ENCODE results near the gene NUDT5. TPM values are rescaled to one million over a fixed set of nuclear protein-coding genes. Genes with fewer than 3 reads are reported as not detected.
"Not testable (repeated sequence)": the region's sequence is repeated elsewhere in the genome, so short reads cannot be mapped to it uniquely, and the experiment has no call there.

Gene NUDT5
- total RNA-seq, 1 experiment from 2014 or later = 72.3 TPM

DNA sequence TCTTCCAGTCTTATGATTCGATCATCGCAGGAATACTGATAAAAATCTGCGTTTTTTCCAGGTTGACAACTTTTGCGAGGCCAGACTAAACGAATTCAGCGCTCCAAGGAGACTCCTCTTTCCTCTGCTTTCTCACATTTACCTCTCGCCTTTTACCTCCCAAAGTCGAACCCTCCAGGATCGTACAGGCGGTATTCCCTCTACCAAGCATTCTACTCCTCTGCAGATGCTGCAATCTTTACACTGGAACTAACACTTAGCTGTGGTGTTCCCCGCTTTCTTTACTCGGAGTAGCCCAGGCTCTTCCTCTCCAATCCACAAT is 449 bp downstream of the NUDT5 start:
- Histone ChIP-seq H3K4me1 (replicated peaks) (peaks cover 13% of the 10 kb centered on the region), H3K36me3 (peaks cover 39% of the 10 kb centered on the region), H3K9me3 (replicated peaks) (no peaks in the 10 kb centered on the region), H3K4me3 (peak overlapping the region; percentile 59), H3K27me3 (replicated peaks) (no peaks in the 10 kb centered on the region), H3K27ac (peak overlapping the region; percentile 82)
- no peak for DNase-seq (ENCODE audit: low read depth in 1 of 2, low spot score in 2 of 2)

DNA sequence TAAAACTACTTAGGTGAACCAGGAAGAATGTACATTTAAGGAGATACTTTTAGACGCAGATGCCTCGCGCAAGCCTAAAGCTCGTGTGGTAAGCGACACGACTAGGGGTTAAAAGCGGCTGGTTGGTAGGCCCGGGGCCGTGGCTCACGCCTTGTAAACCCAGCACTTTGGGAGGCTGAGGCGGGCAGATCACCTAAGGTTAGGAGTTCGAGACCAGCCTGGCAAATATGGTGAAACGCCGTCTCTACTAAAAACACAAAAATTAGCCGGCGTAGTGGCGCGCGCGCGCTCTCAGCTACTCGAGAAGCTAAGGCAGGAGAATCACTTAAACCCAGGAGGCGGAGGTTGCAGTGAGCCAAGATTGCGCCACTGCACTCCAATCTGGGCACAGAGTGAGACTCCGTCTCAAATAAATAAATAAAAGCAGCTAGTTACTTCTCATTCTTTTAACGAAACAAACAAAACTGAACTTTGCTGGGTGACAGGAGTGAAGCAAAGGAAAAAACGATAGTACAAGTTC is 879 bp downstream of the NUDT5 start:
- no peaks in the 10 kb centered on the region for H3K9me3 ChIP-seq (replicated peaks)
- peaks cover 13% of the 10 kb centered on the region for H3K4me1 ChIP-seq (replicated peaks)
- DNase-seq (ENCODE audit: low read depth in 1 of 2, low spot score in 2 of 2) = peak; percentile 31 to 48
- no peaks in the 10 kb centered on the region for H3K27me3 ChIP-seq (replicated peaks)
- H3K4me3 ChIP-seq = peak overlapping the region; percentile 59
- H3K36me3 ChIP-seq = peaks cover 40% of the 10 kb centered on the region
- H3K27ac ChIP-seq = peak overlapping the region; percentile 82; the same call in 1 of the 2 replicates

DNA sequence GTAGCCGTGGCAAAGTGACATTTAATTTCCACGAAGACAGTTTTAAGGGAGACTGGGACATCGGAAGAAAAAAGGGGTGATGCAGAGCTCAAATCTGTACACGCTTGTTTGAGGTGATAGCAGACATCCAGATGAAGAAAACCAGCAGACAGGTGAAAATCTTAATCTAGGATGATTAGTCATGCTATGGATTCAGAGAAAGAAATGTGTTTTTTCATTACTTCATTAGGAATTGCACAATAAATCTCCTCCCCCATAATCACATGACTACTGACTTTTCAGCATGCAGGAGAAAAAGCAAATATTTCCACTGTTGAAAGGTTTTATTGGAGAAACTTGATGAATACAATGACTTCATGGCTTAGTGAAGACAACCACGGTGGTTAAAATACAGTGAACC is 2.5 kb downstream of the NUDT5 start:
- Histone ChIP-seq H3K27ac (no peak overlapping the region), H3K27me3 (replicated peaks) (no peaks in the 10 kb centered on the region), H3K36me3 (peaks cover 29% of the 10 kb centered on the region), H3K9me3 (replicated peaks) (no peaks in the 10 kb centered on the region), H3K4me1 (replicated peaks) (peaks cover 13% of the 10 kb centered on the region), H3K4me3 (no peak overlapping the region)
- DNase-seq (ENCODE audit: low read depth in 1 of 2, low spot score in 2 of 2) = no peak

DNA sequence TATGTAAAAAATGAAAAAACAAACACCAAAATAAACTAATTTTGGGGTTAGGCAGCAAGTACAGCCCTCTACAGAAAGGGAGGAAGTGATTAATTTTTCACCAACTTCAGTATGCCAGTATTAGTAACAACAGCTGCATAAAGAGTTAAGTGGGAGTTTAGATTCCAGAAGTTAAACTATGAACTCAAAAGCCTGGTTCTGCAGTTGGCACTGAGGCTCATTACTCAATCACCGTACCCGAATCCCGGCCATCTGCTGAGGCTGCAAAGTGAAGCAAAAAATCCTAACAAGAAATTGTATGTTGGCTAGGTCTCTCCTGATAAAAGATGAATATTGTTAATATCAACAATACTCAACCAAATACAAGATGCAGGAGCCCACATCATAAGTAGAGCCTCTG is 4.0 kb downstream of the NUDT5 start:
- H3K36me3 ChIP-seq = peaks cover 39% of the 10 kb centered on the region
- peaks cover 13% of the 10 kb centered on the region for H3K4me1 ChIP-seq (replicated peaks)
- H3K27me3 ChIP-seq (replicated peaks) = no peaks in the 10 kb centered on the region
- H3K4me3 ChIP-seq = no peak overlapping the region
- no peak overlapping the region for H3K27ac ChIP-seq
- H3K9me3 ChIP-seq (replicated peaks) = no peaks in the 10 kb centered on the region
- no peak for DNase-seq (ENCODE audit: low read depth in 1 of 2, low spot score in 2 of 2)

DNA sequence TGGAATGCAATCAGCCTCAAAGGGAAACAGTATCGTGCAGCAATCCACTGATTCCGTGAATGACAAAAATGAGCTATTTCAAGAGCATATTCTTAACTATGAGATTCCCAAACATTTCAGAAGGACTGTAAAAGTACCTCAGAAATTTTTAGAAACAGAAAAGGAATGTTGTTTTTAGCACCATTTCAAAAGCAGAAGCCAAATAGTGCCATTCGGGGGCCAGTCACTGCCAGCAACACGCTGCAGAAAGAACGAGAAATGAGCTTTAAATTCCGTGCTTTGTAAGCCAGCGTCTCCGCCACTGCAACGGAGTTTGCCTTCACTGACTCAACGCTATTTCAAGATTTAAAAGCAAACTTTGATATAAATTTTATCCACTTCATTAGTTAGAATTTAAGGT is 6.3 kb downstream of the NUDT5 start:
- peaks cover 10% of the 10 kb centered on the region for H3K4me1 ChIP-seq (replicated peaks)
- H3K27me3 ChIP-seq (replicated peaks) = no peaks in the 10 kb centered on the region
- no peak overlapping the region for H3K4me3 ChIP-seq
- no peak overlapping the region for H3K27ac ChIP-seq
- no peaks in the 10 kb centered on the region for H3K9me3 ChIP-seq (replicated peaks)
- H3K36me3 ChIP-seq = peaks cover 55% of the 10 kb centered on the region
- no peak for DNase-seq (ENCODE audit: low read depth in 1 of 2, low spot score in 2 of 2)

DNA sequence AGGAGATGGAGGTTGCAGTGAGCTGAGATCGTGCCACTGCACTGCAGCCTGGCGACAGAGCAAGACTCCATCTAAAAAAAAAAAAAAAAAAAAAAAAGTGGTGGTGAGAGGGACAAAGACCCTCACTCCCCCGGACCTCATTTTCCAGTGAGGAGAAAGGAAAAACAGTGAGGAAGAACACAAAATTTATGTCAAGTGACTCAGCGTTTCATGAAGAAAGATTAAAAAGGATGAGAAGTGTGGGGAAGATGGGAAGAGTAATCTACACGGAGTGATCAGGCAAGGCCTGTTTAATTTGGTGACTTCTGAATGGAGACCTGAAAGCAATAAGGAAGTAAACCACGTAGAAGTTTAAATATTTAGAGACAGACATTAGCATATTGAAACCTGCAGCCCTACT is 7.0 kb downstream of the NUDT5 start:
- Histone ChIP-seq H3K27ac (no peak overlapping the region), H3K4me1 (replicated peaks) (peaks cover 4% of the 10 kb centered on the region; the same call in 1 of the 2 replicates), H3K36me3 (peaks cover 51% of the 10 kb centered on the region), H3K27me3 (replicated peaks) (no peaks in the 10 kb centered on the region), H3K9me3 (replicated peaks) (no peaks in the 10 kb centered on the region), H3K4me3 (no peak overlapping the region)
- no peak for DNase-seq (ENCODE audit: low read depth in 1 of 2, low spot score in 2 of 2)

DNA sequence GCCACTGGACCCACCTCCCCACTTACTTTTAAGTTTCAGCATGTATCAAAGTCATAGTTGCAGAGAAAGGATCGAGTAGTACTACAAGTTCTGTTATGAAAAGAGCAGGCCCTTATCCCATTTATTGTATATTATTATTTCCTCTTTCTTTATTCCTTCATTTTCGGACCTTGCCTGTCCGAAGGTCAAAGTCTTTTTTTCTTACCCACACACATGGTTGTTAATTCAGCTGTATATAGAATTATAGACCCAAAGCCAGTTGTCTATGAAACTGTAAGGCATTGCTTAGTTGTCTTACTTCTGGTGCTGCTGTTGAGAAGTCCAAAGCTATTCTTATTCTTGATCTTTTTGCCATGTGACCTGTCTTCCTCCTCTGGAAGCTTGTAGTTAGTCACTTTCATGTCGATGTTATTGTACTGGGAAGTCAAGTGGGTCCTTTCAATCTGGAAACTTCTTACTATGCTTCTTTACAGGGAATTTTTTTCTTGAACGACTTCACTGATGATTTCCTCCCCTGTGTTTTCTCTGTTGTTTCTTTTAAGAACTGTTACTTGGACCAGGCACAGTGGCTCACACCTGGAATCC is 8.3 kb downstream of the NUDT5 start:
- H3K27ac ChIP-seq = no peak overlapping the region
- no peak for DNase-seq (ENCODE audit: low read depth in 1 of 2, low spot score in 2 of 2)
- H3K36me3 ChIP-seq = peaks cover 48% of the 10 kb centered on the region
- no peaks in the 10 kb centered on the region for H3K9me3 ChIP-seq (replicated peaks)
- no peaks in the 10 kb centered on the region for H3K27me3 ChIP-seq (replicated peaks)
- peaks cover 4% of the 10 kb centered on the region; the same call in 1 of the 2 replicates for H3K4me1 ChIP-seq (replicated peaks)
- H3K4me3 ChIP-seq = no peak overlapping the region

DNA sequence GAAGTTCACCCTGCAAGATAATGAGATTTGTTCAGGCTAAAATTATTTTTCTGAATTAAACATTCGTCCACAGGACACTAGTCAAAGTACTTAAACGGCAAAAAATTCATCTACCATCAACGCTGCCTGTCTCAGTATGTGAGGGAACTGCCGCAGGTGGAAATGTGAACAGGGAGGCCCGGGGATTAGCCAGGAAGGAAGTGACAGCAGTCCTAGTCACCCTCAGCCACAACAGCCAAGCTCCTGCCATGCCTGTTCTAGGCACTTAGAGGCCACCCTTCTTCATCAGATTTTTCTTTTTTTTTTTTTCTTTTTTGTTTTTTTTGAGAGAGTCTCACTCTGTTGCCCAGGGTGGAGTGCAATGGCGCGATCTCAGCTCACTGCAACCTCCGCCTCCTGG is 9.4 kb downstream of the NUDT5 start:
- Histone ChIP-seq H3K9me3 (replicated peaks) (no peaks in the 10 kb centered on the region), H3K36me3 (peaks cover 53% of the 10 kb centered on the region), H3K27ac (no peak overlapping the region), H3K4me3 (no peak overlapping the region), H3K27me3 (replicated peaks) (no peaks in the 10 kb centered on the region), H3K4me1 (replicated peaks) (peaks cover under 1% of the 10 kb centered on the region; the same call in 1 of the 2 replicates)
- DNase-seq (ENCODE audit: low read depth in 1 of 2, low spot score in 2 of 2) = no peak

DNA sequence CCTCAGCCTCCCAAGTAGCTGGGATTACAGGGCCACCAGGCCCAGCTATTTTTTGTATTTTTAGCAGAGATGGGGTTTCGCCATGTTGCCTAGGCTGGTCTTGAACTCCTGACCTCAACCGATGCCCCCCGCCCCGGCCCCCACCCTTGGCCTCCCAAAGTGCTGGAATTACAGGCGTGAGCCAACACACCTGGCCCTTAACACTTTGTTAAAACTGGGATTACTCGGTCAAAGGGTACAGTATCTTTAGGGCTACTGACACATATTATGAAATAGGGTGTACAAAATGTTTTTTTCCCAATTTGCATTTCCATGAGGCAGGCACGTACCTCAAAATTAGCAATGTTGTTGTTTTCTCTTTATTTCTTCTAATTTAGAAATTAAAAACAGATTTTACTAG is 11.5 kb downstream of the NUDT5 start:
- DNase-seq (ENCODE audit: low read depth in 1 of 2, low spot score in 2 of 2) = no peak
- H3K27me3 ChIP-seq (replicated peaks) = no peaks in the 10 kb centered on the region
- H3K4me3 ChIP-seq = no peak overlapping the region
- no peaks in the 10 kb centered on the region for H3K4me1 ChIP-seq (replicated peaks)
- no peaks in the 10 kb centered on the region for H3K9me3 ChIP-seq (replicated peaks)
- peaks cover 54% of the 10 kb centered on the region for H3K36me3 ChIP-seq
- H3K27ac ChIP-seq = no peak overlapping the region

DNA sequence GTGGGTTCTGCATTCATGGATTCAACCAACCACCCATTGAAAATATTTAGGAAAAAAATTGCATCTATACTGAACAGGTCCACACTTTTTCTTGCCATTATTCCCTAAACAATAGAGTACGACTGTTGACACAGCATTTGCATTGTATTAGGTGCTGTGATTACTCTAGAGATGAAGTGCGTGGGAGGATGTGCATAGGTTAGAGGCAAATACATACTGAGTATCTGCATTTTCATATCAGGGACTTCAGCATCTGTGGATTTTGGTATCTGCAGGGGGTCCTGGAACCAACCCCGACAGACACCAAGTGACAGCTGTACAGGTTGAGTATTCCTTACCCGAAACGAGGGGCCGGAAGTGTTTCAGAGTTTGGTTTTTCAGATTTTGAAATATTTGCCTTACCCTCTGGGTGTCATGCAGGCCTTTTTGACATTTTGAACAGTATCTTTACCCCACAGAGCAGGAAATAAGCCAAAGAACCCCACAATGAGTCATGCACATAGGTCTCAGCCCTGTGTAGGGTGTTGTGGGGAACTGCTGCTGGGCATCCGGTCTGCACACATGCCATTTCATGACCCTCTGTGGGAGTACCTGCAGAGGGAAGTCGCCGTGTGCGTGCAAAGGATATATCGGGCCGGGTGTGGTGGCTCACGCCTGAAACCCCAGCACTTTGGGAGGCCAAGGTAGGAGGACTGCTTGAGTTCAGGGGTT is 14.5 kb downstream of the NUDT5 start:
- H3K4me3 ChIP-seq = no peak overlapping the region
- H3K36me3 ChIP-seq = peaks cover 60% of the 10 kb centered on the region
- H3K27ac ChIP-seq = no peak overlapping the region
- no peak for DNase-seq (ENCODE audit: low read depth in 1 of 2, low spot score in 2 of 2)
- no peaks in the 10 kb centered on the region for H3K4me1 ChIP-seq (replicated peaks)
- H3K27me3 ChIP-seq (replicated peaks) = no peaks in the 10 kb centered on the region
- H3K9me3 ChIP-seq (replicated peaks) = no peaks in the 10 kb centered on the region

DNA sequence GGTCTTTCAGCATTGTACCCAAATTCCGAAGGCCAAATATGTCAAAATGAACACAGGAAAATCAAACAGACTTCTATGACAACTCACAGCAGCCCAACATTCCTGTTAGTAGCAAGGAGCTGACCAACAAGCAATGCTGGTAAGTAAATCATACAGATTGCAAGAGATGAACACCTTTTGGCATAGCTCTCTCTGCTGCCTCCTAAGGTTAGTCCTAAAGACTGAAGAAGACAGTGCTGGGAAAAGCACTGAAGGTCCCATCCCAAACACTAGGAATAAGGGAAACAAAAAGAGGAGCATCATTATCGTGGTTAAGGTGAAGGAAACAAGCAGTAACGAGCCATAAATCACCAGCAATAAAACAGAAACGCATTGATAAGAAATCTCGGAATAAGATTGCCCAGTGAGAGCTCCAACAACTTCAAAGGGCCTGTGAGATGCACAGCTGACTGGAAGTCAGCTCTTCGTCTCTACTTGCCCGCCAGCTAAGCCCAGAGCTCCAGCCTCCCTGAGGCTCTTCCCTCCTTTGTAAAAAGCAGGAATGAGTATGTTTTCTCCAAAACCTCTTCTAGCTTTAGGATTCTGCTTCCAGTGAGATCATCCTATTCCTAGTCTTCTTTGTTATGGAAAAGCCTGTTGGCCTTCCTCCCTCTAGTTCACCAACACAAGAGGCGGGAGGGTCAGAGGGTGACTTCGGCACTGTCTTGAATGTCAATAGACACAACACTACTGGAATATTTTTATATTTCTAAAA is 15.3 kb downstream of the NUDT5 start:
- no peak for DNase-seq (ENCODE audit: low read depth in 1 of 2, low spot score in 2 of 2)
- H3K27ac ChIP-seq = no peak overlapping the region
- no peaks in the 10 kb centered on the region for H3K4me1 ChIP-seq (replicated peaks)
- no peaks in the 10 kb centered on the region for H3K27me3 ChIP-seq (replicated peaks)
- peaks cover 54% of the 10 kb centered on the region for H3K36me3 ChIP-seq
- no peak overlapping the region for H3K4me3 ChIP-seq
- H3K9me3 ChIP-seq (replicated peaks) = no peaks in the 10 kb centered on the region

DNA sequence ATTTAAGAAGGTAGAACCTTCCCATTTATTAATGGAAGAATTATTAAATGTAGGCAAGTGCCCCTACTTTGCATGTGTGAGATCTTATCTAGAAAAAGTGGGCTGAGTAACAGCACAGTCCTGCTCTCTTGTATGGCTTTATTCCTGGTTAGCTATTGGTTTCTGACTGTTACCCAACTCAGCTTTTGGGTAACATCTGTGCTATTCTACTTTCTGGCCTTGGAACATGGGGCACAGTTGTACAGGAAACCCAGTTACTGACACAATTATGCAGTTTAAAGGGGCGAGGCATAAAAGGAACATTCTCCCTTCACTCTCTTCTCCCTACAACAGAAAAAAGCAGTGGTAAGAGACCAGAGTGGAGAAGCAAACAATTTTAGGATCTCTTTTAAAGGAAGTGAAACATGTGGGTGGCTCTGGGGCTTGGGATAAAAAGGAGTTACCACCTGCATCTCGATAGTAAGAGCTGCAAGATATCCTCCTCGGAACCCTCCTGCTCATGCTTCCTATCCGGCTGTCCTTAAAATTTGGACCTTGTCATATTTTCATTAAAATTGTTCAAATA is 16.0 kb downstream of the NUDT5 start:
- H3K27me3 ChIP-seq (replicated peaks) = no peaks in the 10 kb centered on the region
- no peaks in the 10 kb centered on the region for H3K9me3 ChIP-seq (replicated peaks)
- H3K27ac ChIP-seq = no peak overlapping the region
- no peak for DNase-seq (ENCODE audit: low read depth in 1 of 2, low spot score in 2 of 2)
- peaks cover 54% of the 10 kb centered on the region for H3K36me3 ChIP-seq
- no peak overlapping the region for H3K4me3 ChIP-seq
- no peaks in the 10 kb centered on the region for H3K4me1 ChIP-seq (replicated peaks)

DNA sequence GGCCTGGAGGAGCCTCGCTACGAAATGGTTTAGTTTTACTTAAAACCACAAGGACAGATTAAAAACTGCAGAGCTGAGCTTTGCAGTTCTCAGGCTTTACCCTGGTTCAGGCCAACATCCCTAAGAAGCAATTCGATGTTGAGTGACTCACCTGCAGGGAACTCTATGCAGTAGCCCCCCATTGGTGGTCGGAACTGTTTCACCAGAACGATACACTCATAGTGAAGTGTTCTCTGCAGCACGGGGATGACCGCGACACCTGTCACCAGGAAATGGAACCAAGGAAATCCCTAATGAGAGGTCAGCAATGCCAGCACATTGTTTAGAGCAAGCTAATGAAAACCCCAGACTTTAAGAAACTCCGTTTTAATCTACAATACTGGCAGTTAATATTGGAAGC is 18.0 kb downstream of the NUDT5 start:
- DNase-seq (ENCODE audit: low read depth in 1 of 2, low spot score in 2 of 2) = no peak
- Histone ChIP-seq H3K36me3 (peaks cover 63% of the 10 kb centered on the region), H3K4me3 (no peak overlapping the region)

DNA sequence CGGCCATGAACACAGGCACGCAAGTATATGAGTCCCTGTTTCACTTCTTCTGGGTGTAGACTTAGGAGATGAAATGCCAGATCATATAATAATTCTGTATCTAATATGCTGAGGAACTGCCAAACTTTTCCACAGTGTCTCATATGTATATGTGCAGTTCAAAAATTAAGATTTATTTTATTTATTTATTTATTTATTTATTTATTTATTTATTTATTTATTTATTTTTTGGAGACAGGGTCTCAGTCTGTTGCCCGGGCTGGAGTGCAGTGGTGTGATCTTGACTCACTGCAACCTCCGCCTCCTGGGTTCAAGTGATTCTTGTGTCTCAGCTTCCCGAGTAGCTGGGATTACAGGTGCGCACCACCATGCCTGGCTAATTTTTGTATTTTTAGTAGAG is 24.2 kb downstream of the NUDT5 start:
- H3K4me3 ChIP-seq; H3K9me3 ChIP-seq (replicated peaks); DNase-seq (ENCODE audit: low read depth in 1 of 2, low spot score in 2 of 2); H3K27me3 ChIP-seq (replicated peaks); H3K4me1 ChIP-seq (replicated peaks); H3K27ac ChIP-seq: not testable (repeated sequence)
- peaks cover 83% of the 10 kb centered on the region for H3K36me3 ChIP-seq

More for the DNA sequence above, 18.0 kb downstream of the NUDT5 start:
- Histone ChIP-seq H3K4me1 (replicated peaks) (no peaks in the 10 kb centered on the region), H3K27ac (no peak overlapping the region), H3K27me3 (replicated peaks) (no peaks in the 10 kb centered on the region), H3K9me3 (replicated peaks) (no peaks in the 10 kb centered on the region)
